ENCODE measurements around the gene NCAPD3.

GRCh38 chr11:134242376-134242775 is 18.6 kb upstream of the NCAPD3 start:
- TF ChIP-seq GATA2 (IDR thresholded peaks at IDR 0.05; ENCODE audit: low read depth, low read length) (no peak), GATA3 (IDR thresholded peaks at IDR 0.05; ENCODE audit: low read depth, low read length) (no peak)

Measured in SH-SY5Y (cell line).